Measurements from ENCODE around the gene RORC.
"Not testable (repeated sequence)": the region's sequence is repeated elsewhere in the genome, so short reads cannot be mapped to it uniquely, and the experiment has no call there.

Gene RORC

GRCh38 chr1:151769270-151769669 lies 62.3 kb downstream of the RORC start:
- DNase-seq: not testable (repeated sequence)

- DNase-seq: not testable (repeated sequence)
These were observed 63.1 kb downstream of the RORC start for GRCh38 chr1:151768351-151769066.

GRCh38 chr1:151763990-151764389 lies 67.6 kb downstream of the RORC start:
- no peak for DNase-seq

GRCh38 chr1:151762941-151763921 lies 68.4 kb downstream of the RORC start, which contains the start of gene MRPL9:
Gene MRPL9 (minus strand): TSS chr1:151763496. CDS start chr1:151763479, 17 bp downstream.
- DNase-seq: peak; percentile 61

GRCh38 chr1:151760597-151761385 lies 70.8 kb downstream of the RORC start:
- DNase-seq: no peak

GRCh38 chr1:151759241-151759640 lies 72.4 kb downstream of the RORC start:
- DNase-seq: no peak

GRCh38 chr1:151756291-151756690 lies 75.3 kb downstream of the RORC start:
- DNase-seq: no peak
